UCSD-AML1 (cell line): ENCODE measurements around the gene CREB3L1.

ENCODE experiments used
- DNase-seq: peaks from one replicate; lab custom pipeline; 2025; ENCODE audit not compliant: unreplicated experiment; lab: John Stamatoyannopoulos, UW

Gene CREB3L1

GRCh38 chr11:46277622-46278386, at the start of gene CREB3L1:
Gene CREB3L1, plus strand, starts transcription at chr11:46277662. Its CDS starts 450 bp downstream, at chr11:46278112.
- DNase-seq, result peak; percentile 39

- DNase-seq, result no peak
Observed at GRCh38 chr11:46229230-46229629, 48.2 kb upstream of the CREB3L1 start.

GRCh38 chr11:46234311-46234710, 43.2 kb upstream of the CREB3L1 start:
- DNase-seq, result no peak

GRCh38 chr11:46235777-46236688, 41.4 kb upstream of the CREB3L1 start:
- DNase-seq, result no peak

- no peak for DNase-seq
Observed at GRCh38 chr11:46236918-46237247, 40.6 kb upstream of the CREB3L1 start.

GRCh38 chr11:46237248-46238077, 40.0 kb upstream of the CREB3L1 start:
- no peak for DNase-seq

GRCh38 chr11:46238078-46238966, 39.1 kb upstream of the CREB3L1 start:
- peak; percentile 43 for DNase-seq

- DNase-seq, result peak; percentile 87
Observed at GRCh38 chr11:46238967-46239800, 38.3 kb upstream of the CREB3L1 start.

GRCh38 chr11:46239801-46240061, 37.7 kb upstream of the CREB3L1 start:
- DNase-seq, result no peak

- no peak for DNase-seq
Observed at GRCh38 chr11:46240371-46240770, 37.1 kb upstream of the CREB3L1 start.

GRCh38 chr11:46240861-46241260, 36.6 kb upstream of the CREB3L1 start:
- DNase-seq, result no peak

GRCh38 chr11:46242041-46242951, 35.2 kb upstream of the CREB3L1 start:
- no peak for DNase-seq

- DNase-seq, result peak; percentile 98
Observed at GRCh38 chr11:46242952-46243795, 34.3 kb upstream of the CREB3L1 start.

GRCh38 chr11:46243796-46244109, 33.7 kb upstream of the CREB3L1 start:
- DNase-seq, result no peak

GRCh38 chr11:46246521-46246920, 30.9 kb upstream of the CREB3L1 start:
- DNase-seq, result no peak

- no peak for DNase-seq
Observed at GRCh38 chr11:46247090-46247489, 30.4 kb upstream of the CREB3L1 start.

GRCh38 chr11:46247659-46248058, 29.8 kb upstream of the CREB3L1 start:
- DNase-seq, result peak; percentile 28
